ENCODE measurements around the gene COPS8. TPM values are rescaled to one million over a fixed set of nuclear protein-coding genes. Genes with fewer than 3 reads are reported as not detected.

COPS8 gene
- total RNA-seq, 5 donors from 2014 or later (not counting 1 experiment from before 2014, with no cell fraction given) = 27.6 to 49.4 (median 30.2) TPM

- no peaks in the 10 kb centered on the region for H3K9me3 Mint-ChIP-seq
- H3K27ac ChIP-seq (ENCODE audit: low read length) = no peak overlapping the region
- WGBS (ENCODE audit: insufficient coverage) = 99% methylated on average over 10 of the region's 13 CpGs
- H3K9me3 ChIP-seq = no peaks in the 10 kb centered on the region
- ATAC-seq (replicated peaks in 1 of 4) = no peak
- peaks cover 38% of the 10 kb centered on the region for H3K36me3 Mint-ChIP-seq
- no peaks in the 10 kb centered on the region for H3K27me3 ChIP-seq (replicated peaks in 1 of 2; ENCODE audit: control insufficient read depth in 2 of 2, extremely low read depth in 1 of 2, insufficient read depth in 2 of 2, low read length in 1 of 2)
- H3K36me3 ChIP-seq (ENCODE audit: control insufficient read depth in 2 of 2, extremely low read depth in 1 of 2, insufficient read depth in 1 of 2, low read length in 1 of 2) = peaks cover 8 to 45% of the 10 kb centered on the region in 2 donors
- ChIA-PET CTCF (no interaction called here), POLR2A (no interaction called here)
- H3K4me1 ChIP-seq (ENCODE audit: control insufficient read depth in 1 of 2, extremely low read depth in 1 of 2, insufficient read depth in 2 of 2, low read length in 2 of 2) = peaks cover 4 to 7% of the 10 kb centered on the region in 2 experiments
- no peak overlapping the region for H3K4me3 Mint-ChIP-seq
- no peak overlapping the region for H3K27ac Mint-ChIP-seq
- DNase-seq = no peak
- peaks cover 16 to 36% (median 19%) of the 10 kb centered on the region in 3 donors for H3K4me1 Mint-ChIP-seq
- no peaks in the 10 kb centered on the region for H3K27me3 Mint-ChIP-seq
- H3K4me3 ChIP-seq (ENCODE audit: control insufficient read depth in 1 of 2, extremely low read depth in 1 of 2, low read length in 1 of 2) = no peak overlapping the region
These were observed 5.2 kb downstream of the COPS8 start for GRCh38 chr2:237090906-237091305.

DNA sequence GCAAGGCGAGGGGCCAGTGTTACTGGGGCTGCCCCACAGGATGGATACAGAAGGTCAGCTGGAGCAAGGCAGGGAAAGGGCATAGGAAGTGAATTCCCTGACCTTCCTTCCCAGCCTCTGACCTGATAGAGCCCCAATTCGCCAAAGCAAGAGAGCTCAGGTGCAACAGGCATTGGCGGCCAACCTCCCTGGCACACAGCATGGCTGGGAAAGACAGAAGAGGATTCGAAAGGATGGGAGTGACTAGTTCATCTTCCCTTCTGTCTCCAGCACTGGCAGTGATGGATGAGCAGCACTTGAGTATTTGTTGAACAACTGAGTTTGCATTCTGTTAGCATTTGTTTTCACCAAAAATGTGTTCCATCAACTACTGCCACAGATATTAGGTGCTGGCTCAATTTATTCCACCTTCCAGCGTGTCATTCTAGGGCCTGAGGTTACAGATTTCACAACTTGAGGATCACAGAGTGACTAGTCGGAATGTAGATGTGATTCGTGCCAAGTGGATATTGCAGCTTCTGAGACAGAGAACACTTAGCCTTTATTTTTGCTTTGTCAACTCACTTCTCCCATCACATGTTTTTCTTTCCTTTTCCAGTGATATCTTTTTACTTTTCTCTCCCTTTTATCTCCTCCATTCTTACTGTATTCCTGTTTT lies 6.2 kb downstream of the COPS8 start:
- H3K4me3 ChIP-seq (ENCODE audit: control insufficient read depth in 1 of 2, extremely low read depth in 1 of 2, low read length in 1 of 2) = no peak overlapping the region
- no peak for DNase-seq
- H3K36me3 ChIP-seq (ENCODE audit: control insufficient read depth in 2 of 2, extremely low read depth in 1 of 2, insufficient read depth in 1 of 2, low read length in 1 of 2) = peaks cover 11 to 55% of the 10 kb centered on the region in 2 donors
- Mint-ChIP-seq H3K4me3 (no peak overlapping the region), H3K36me3 (peaks cover 47% of the 10 kb centered on the region), H3K9me3 (no peaks in the 10 kb centered on the region), H3K4me1 (peaks cover 13 to 29% (median 14%) of the 10 kb centered on the region in 3 donors), H3K27me3 (no peaks in the 10 kb centered on the region), H3K27ac (no peak overlapping the region)
- POLR2A ChIA-PET = no interaction called here
- H3K27me3 ChIP-seq (replicated peaks in 1 of 2; ENCODE audit: control insufficient read depth in 2 of 2, extremely low read depth in 1 of 2, insufficient read depth in 2 of 2, low read length in 1 of 2) = no peaks in the 10 kb centered on the region
- H3K27ac ChIP-seq (ENCODE audit: low read length) = no peak overlapping the region
- H3K9me3 ChIP-seq = no peaks in the 10 kb centered on the region
- no peak for ATAC-seq (replicated peaks in 1 of 4)
- CTCF ChIA-PET = no interaction called here
- H3K4me1 ChIP-seq (ENCODE audit: control insufficient read depth in 1 of 2, extremely low read depth in 1 of 2, insufficient read depth in 2 of 2, low read length in 2 of 2) = peaks cover 0 to 4% of the 10 kb centered on the region in 2 experiments
- 100% methylated on average over 3 of the region's 7 CpGs for whole genome bisulfite sequencing (ENCODE audit: insufficient coverage)

DNA sequence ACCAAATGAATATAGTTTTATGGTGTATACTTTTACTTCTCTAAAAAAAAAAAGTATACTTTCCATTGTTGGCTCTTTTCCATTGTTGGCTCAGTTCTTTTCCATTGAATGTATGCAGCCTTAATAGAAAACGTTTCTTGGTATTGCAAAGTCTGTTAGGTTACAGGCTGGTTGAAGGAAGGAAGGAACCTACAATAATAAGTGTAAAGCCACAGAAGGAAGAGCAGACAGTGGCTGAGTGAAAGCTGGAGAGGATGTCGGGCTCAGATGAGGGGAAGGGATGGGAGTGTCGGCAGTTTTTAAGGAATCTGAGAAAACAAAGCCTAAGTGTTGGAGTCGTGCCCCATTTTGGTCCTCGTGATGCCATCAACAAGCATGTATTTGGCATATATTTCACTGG lies 6.8 kb downstream of the COPS8 start:
- Histone ChIP-seq H3K27me3 (replicated peaks in 1 of 2; ENCODE audit: control insufficient read depth in 2 of 2, extremely low read depth in 1 of 2, insufficient read depth in 2 of 2, low read length in 1 of 2) (no peaks in the 10 kb centered on the region), H3K4me1 (ENCODE audit: control insufficient read depth in 1 of 2, extremely low read depth in 1 of 2, insufficient read depth in 2 of 2, low read length in 2 of 2) (peaks cover 0 to 2% of the 10 kb centered on the region in 2 experiments), H3K4me3 (ENCODE audit: control insufficient read depth in 1 of 2, extremely low read depth in 1 of 2, low read length in 1 of 2) (no peak overlapping the region), H3K9me3 (no peaks in the 10 kb centered on the region), H3K36me3 (ENCODE audit: control insufficient read depth in 2 of 2, extremely low read depth in 1 of 2, insufficient read depth in 1 of 2, low read length in 1 of 2) (peaks cover 11 to 61% of the 10 kb centered on the region in 2 donors), H3K27ac (ENCODE audit: low read length) (no peak overlapping the region)
- ChIA-PET POLR2A (no interaction called here), CTCF (no interaction called here)
- Mint-ChIP-seq H3K27me3 (no peaks in the 10 kb centered on the region), H3K4me1 (peaks cover 8 to 25% (median 10%) of the 10 kb centered on the region in 3 donors), H3K4me3 (no peak overlapping the region), H3K27ac (no peak overlapping the region), H3K9me3 (no peaks in the 10 kb centered on the region), H3K36me3 (peaks cover 52% of the 10 kb centered on the region)
- DNase-seq (no peak), ATAC-seq (replicated peaks in 1 of 4) (no peak)
- WGBS (ENCODE audit: insufficient coverage) = 100% methylated on average over 4 of the region's 5 CpGs

DNA sequence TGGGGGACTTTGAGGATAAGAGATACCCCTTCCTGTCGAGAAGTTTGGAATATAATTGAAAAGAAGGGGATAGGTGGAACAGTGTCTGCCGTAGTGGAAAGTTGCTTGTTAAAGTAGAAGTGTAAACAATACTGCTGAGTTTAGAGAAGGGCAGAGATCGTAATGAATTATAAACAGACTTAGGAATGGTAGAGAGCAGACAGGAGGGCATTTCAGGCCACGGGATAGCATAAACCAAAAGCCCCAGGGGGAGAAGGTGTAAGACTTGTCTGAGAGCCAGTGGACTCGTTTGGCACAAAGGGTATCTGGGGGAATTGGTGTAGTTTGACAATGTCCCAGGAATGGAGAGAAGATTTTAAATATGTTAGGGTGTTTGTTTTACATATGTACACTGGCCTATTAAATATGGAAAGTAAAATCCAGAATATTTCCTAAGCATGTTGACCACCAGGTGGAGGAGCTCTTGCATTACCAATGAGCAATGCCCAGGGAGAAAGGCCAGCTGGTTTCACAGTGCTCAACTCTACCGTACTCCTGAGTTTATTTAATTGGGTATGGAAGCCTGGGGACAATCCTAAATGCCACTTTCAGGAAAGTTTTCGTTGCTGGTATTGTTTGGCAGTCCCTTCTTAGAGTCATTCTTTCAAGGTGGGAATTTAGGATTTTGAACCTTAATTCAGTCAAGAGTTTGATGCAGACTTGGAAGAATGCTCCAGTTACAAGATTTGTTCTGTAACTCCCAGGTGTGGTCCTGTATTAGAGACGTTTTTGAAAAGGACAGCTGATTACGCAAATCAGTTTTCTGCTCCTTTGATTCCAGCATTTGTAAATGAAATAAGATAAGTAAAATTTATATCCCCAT lies 7.5 kb downstream of the COPS8 start:
- 98% methylated on average over 4 of the region's 9 CpGs for WGBS (ENCODE audit: insufficient coverage)
- H3K36me3 Mint-ChIP-seq = peaks cover 57% of the 10 kb centered on the region
- Histone ChIP-seq H3K9me3 (no peaks in the 10 kb centered on the region), H3K4me1 (ENCODE audit: control insufficient read depth in 1 of 2, extremely low read depth in 1 of 2, insufficient read depth in 2 of 2, low read length in 2 of 2) (no peaks in the 10 kb centered on the region), H3K27ac (ENCODE audit: low read length) (no peak overlapping the region), H3K4me3 (ENCODE audit: control insufficient read depth in 1 of 2, extremely low read depth in 1 of 2, low read length in 1 of 2) (no peak overlapping the region), H3K27me3 (replicated peaks in 1 of 2; ENCODE audit: control insufficient read depth in 2 of 2, extremely low read depth in 1 of 2, insufficient read depth in 2 of 2, low read length in 1 of 2) (no peaks in the 10 kb centered on the region), H3K36me3 (ENCODE audit: control insufficient read depth in 2 of 2, extremely low read depth in 1 of 2, insufficient read depth in 1 of 2, low read length in 1 of 2) (peaks cover 11 to 65% of the 10 kb centered on the region in 2 donors)
- H3K27me3 Mint-ChIP-seq = no peaks in the 10 kb centered on the region
- ChIA-PET POLR2A (no interaction called here), CTCF (no interaction called here)
- no peaks in the 10 kb centered on the region for H3K9me3 Mint-ChIP-seq
- no peak for ATAC-seq (replicated peaks in 1 of 4)
- H3K4me1 Mint-ChIP-seq = peaks cover 6 to 23% (median 10%) of the 10 kb centered on the region in 3 donors
- no peak overlapping the region for H3K4me3 Mint-ChIP-seq
- DNase-seq = no peak
- no peak overlapping the region for H3K27ac Mint-ChIP-seq

DNA sequence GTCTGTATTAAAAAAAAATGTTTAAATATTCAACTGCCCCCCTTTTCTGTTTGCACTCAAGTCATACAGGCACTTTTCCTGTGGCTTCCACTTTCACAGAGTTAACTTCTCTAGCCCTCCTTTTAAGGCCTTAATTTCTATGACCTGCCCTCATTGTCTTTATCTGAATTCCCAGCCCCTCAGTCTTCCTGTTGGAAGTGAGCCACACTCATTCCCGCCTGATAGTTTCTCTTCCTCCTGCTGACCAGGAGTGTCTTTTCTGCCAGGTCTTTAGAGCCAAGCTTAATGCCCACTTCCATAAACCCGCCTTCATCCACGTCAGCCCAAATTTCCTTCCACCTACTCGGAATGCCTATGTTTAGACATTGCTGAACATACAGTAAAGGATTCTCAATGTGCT lies 10.5 kb downstream of the COPS8 start:
- no peak overlapping the region for H3K27ac ChIP-seq (ENCODE audit: low read length)
- Mint-ChIP-seq H3K9me3 (no peaks in the 10 kb centered on the region), H3K36me3 (peaks cover 83% of the 10 kb centered on the region), H3K4me3 (no peak overlapping the region), H3K4me1 (peaks cover 2 to 8% (median 3%) of the 10 kb centered on the region in 3 donors), H3K27ac (no peak overlapping the region), H3K27me3 (no peaks in the 10 kb centered on the region)
- CTCF ChIA-PET = no interaction called here
- no peak for ATAC-seq (replicated peaks in 1 of 4)
- H3K27me3 ChIP-seq (replicated peaks in 1 of 2; ENCODE audit: control insufficient read depth in 2 of 2, extremely low read depth in 1 of 2, insufficient read depth in 2 of 2, low read length in 1 of 2) = no peaks in the 10 kb centered on the region
- POLR2A ChIA-PET = no interaction called here
- H3K9me3 ChIP-seq = no peaks in the 10 kb centered on the region
- DNase-seq = no peak
- H3K4me3 ChIP-seq (ENCODE audit: control insufficient read depth in 1 of 2, extremely low read depth in 1 of 2, low read length in 1 of 2) = no peak overlapping the region
- WGBS (ENCODE audit: insufficient coverage) = 100% methylated on average over 1 of the region's 4 CpGs
- H3K36me3 ChIP-seq (ENCODE audit: control insufficient read depth in 2 of 2, extremely low read depth in 1 of 2, insufficient read depth in 1 of 2, low read length in 1 of 2) = peaks cover 10 to 79% of the 10 kb centered on the region in 2 donors
- no peaks in the 10 kb centered on the region for H3K4me1 ChIP-seq (ENCODE audit: control insufficient read depth in 1 of 2, extremely low read depth in 1 of 2, insufficient read depth in 2 of 2, low read length in 2 of 2)

DNA sequence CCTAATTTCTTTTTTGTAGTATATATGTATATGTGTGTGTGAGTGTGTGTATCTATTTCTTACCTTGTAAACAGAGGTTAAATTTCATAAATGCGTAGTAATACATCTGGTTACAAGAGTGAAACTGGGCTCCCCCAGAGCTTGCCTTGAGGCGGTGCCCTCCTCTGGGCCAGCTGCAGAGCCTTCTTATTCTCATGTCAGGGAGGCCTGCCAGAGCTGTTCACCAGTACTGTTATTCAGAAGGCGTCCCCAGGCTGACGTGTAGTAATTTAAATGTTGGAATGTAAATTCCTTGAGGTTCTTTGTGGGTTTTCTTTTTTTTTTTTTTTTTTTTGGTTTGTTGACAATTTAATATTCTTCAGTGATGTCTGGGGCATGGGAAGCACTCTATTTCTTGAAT lies 11.2 kb downstream of the COPS8 start:
- ATAC-seq (replicated peaks in 1 of 4) (no peak), DNase-seq (no peak)
- ChIA-PET CTCF (no interaction called here), POLR2A (no interaction called here)
- H3K36me3 ChIP-seq (ENCODE audit: control insufficient read depth in 2 of 2, extremely low read depth in 1 of 2, insufficient read depth in 1 of 2, low read length in 1 of 2) = peaks cover 10 to 80% of the 10 kb centered on the region in 2 donors
- 100% methylated on average over 4 of the region's 4 CpGs for WGBS (ENCODE audit: insufficient coverage)
- Mint-ChIP-seq H3K4me1 (peaks cover 0 to 8% (median 3%) of the 10 kb centered on the region in 3 donors), H3K36me3 (peaks cover 84% of the 10 kb centered on the region), H3K27ac (no peak overlapping the region), H3K4me3 (no peak overlapping the region), H3K9me3 (no peaks in the 10 kb centered on the region), H3K27me3 (no peaks in the 10 kb centered on the region)
- H3K4me1 ChIP-seq (ENCODE audit: control insufficient read depth in 1 of 2, extremely low read depth in 1 of 2, insufficient read depth in 2 of 2, low read length in 2 of 2) = no peaks in the 10 kb centered on the region
- no peaks in the 10 kb centered on the region for H3K27me3 ChIP-seq (replicated peaks in 1 of 2; ENCODE audit: control insufficient read depth in 2 of 2, extremely low read depth in 1 of 2, insufficient read depth in 2 of 2, low read length in 1 of 2)
- H3K4me3 ChIP-seq (ENCODE audit: control insufficient read depth in 1 of 2, extremely low read depth in 1 of 2, low read length in 1 of 2) = no peak overlapping the region
- no peak overlapping the region for H3K27ac ChIP-seq (ENCODE audit: low read length)
- H3K9me3 ChIP-seq = no peaks in the 10 kb centered on the region
